ENCODE measurements around the gene ZC2HC1B. TPM values are rescaled to one million over a fixed set of nuclear protein-coding genes. Genes with fewer than 3 reads are reported as not detected.

ZC2HC1B gene
- total RNA-seq, 1 experiment from 2014 or later, result not detected

GRCh38 chr6:143936778-143937667 lies 72.7 kb downstream of the ZC2HC1B start:
- Histone ChIP-seq H3K9me3 (ENCODE audit: control insufficient read depth in 1 of 2, insufficient read depth in 1 of 2, low read depth in 1 of 2, low read length in 2 of 2) (no peaks in the 10 kb centered on the region), H3K4me2 (ENCODE audit: low read length) (no peak overlapping the region), H3K27me3 (ENCODE audit: insufficient read depth, low read length) (no peaks in the 10 kb centered on the region), H3K9me2 (ENCODE audit: insufficient read depth) (no peaks in the 10 kb centered on the region), H3K4me3 (replicated peaks in 1 of 2; ENCODE audit: low read depth in 1 of 2, low read length in 2 of 2) (no peak overlapping the region), H3K4me1 (ENCODE audit: control insufficient read depth in 1 of 2, insufficient read depth in 2 of 2, low read length in 2 of 2) (no peaks in the 10 kb centered on the region; a peak in 1 of 4 replicates), H3K27ac (ENCODE audit: low read depth, low read length) (no peak overlapping the region), H3K36me3 (ENCODE audit: control insufficient read depth in 1 of 2, insufficient read depth in 2 of 2, low read length in 2 of 2) (no peaks in the 10 kb centered on the region), H3K9ac (ENCODE audit: low read length) (no peak overlapping the region), H4K20me1 (ENCODE audit: insufficient read depth) (no peaks in the 10 kb centered on the region), H3K79me2 (ENCODE audit: insufficient read depth, low read length) (no peaks in the 10 kb centered on the region), H2AFZ (ENCODE audit: low read depth, low read length, poor library complexity, severe bottlenecking) (no peak overlapping the region)
- CTCF ChIA-PET, result interaction anchor here (2.1 kb wide), 1 partner anchor 362 kb away, joined by 5 read pairs; no protein-coding TSS in a partner anchor
- ATAC-seq (no peak), DNase-seq (ENCODE audit: low read depth, low spot score) (no peak)
- POLR2A ChIA-PET, result no interaction called here
- intact Hi-C loops (cut with micrococcal nuclease), result no loop called here
- TF ChIP-seq CBX3 (IDR thresholded peaks at IDR 0.05; ENCODE audit: low read depth), result no peak
- TF ChIP-seq YY1 (IDR thresholded peaks at IDR 0.05; ENCODE audit: extremely low read depth, insufficient replicate concordance, low read depth, low read length), result no peak
- TF ChIP-seq CEBPB (IDR thresholded peaks at IDR 0.05; ENCODE audit: low read depth), result no peak
- RAD21 ChIA-PET (ENCODE audit: low non-redundant PET in 1 of 2, low total read pairs in 2 of 2, uncharacterized antibody in 2 of 2, unreplicated experiment in 2 of 2), result no interaction called here
- BruUV-seq (replicated peaks), result no TSS peak

- ChIA-PET POLR2A (no interaction called here), CTCF (interaction anchor here (2.1 kb wide), 1 partner anchor 362 kb away, joined by 5 read pairs; no protein-coding TSS in a partner anchor), RAD21 (ENCODE audit: low non-redundant PET in 1 of 2, low total read pairs in 2 of 2, uncharacterized antibody in 2 of 2, unreplicated experiment in 2 of 2) (no interaction called here)
- no peak overlapping the region for H3K9ac ChIP-seq (ENCODE audit: low read length)
- no peak for TF ChIP-seq ZNF274 (IDR thresholded peaks at IDR 0.05; ENCODE audit: low read depth, low read length)
- no peak for TF ChIP-seq REST (IDR thresholded peaks at IDR 0.05; ENCODE audit: low read depth)
- no peaks in the 10 kb centered on the region for H3K9me2 ChIP-seq (ENCODE audit: insufficient read depth)
- no peak overlapping the region for H3K4me2 ChIP-seq (ENCODE audit: low read length)
- no peaks in the 10 kb centered on the region for H3K36me3 ChIP-seq (ENCODE audit: control insufficient read depth in 1 of 2, insufficient read depth in 2 of 2, low read length in 2 of 2)
- no peaks in the 10 kb centered on the region for H4K20me1 ChIP-seq (ENCODE audit: insufficient read depth)
- no peak overlapping the region for H3K27ac ChIP-seq (ENCODE audit: low read depth, low read length)
- intact Hi-C loops (cut with micrococcal nuclease), result no loop called here
- no peak overlapping the region for H2AFZ ChIP-seq (ENCODE audit: low read depth, low read length, poor library complexity, severe bottlenecking)
- no peaks in the 10 kb centered on the region for H3K27me3 ChIP-seq (ENCODE audit: insufficient read depth, low read length)
- no peaks in the 10 kb centered on the region for H3K9me3 ChIP-seq (ENCODE audit: control insufficient read depth in 1 of 2, insufficient read depth in 1 of 2, low read depth in 1 of 2, low read length in 2 of 2)
- BruUV-seq (replicated peaks), result no TSS peak
- no peaks in the 10 kb centered on the region for H3K79me2 ChIP-seq (ENCODE audit: insufficient read depth, low read length)
- no peak for DNase-seq (ENCODE audit: low read depth, low spot score)
- no peak overlapping the region for H3K4me3 ChIP-seq (replicated peaks in 1 of 2; ENCODE audit: low read depth in 1 of 2, low read length in 2 of 2)
- no peaks in the 10 kb centered on the region; a peak in 1 of 4 replicates for H3K4me1 ChIP-seq (ENCODE audit: control insufficient read depth in 1 of 2, insufficient read depth in 2 of 2, low read length in 2 of 2)
- no peak for ATAC-seq
Observed at GRCh38 chr6:143937668-143937970, 73.3 kb downstream of the ZC2HC1B start.
